A549 (cell line): ENCODE measurements around the gene TNC. TPM values are rescaled to one million over a fixed set of nuclear protein-coding genes. Genes with fewer than 3 reads are reported as not detected.

ENCODE experiments used
- ATAC-seq, 2 experiments: fragments of 200-7000 bp in 1 of 2; fragments of >200 bp in 1 of 2; cut with Nextera tagmentation in 1 of 2; cut with Tn5 transposase in 1 of 2; 3 replicates each; pipeline versions ENCODE4 v1.8.0 to v1.9.1; 2018 to 2020; ENCODE audit warnings: mild to moderate bottlenecking in 1 of 2, moderate library complexity in 1 of 2
- CTCF ChIA-PET: fragments of 300-600 bp; sonication (Branson Sonifier 250); formaldehyde crosslinking; extraction: SDS; loops from one replicate; lab custom pipeline; 2021; ENCODE audit warnings: antibody characterized with exemption, inconsistent platforms; lab: Yijun Ruan, JAX
- POLR2A ChIA-PET: fragments of 350-600 bp; formaldehyde crosslinking; extraction: SDS; loops from one replicate; lab custom pipeline; 2021; ENCODE audit warnings: antibody characterized with exemption, inconsistent platforms; lab: Yijun Ruan, JAX
- DNase-seq, 2 experiments: peaks; one replicate each; pipeline versions ENCODE4 v3.0.0 to v3.0.0-alpha.2; 2011 to 2016; ENCODE audit warnings: low read depth in 1 of 2, low spot score in 1 of 2
- FAIRE-seq: peaks from 2 replicates; lab custom pipeline; 2011; peaks lifted over from hg19 to GRCh38; lab: Jason Lieb, UNC
- H3K27ac ChIP-seq, 2 experiments: fragments of >200 bp; sonication (Bioruptor Twin); formaldehyde crosslinking; 3 replicates each; pipeline ENCODE4 v1.5.1; 2016 to 2017
- H3K4me1 ChIP-seq: fragments of >200 bp; sonication (Bioruptor Twin); formaldehyde crosslinking; 3 replicates; pipeline ENCODE4 v1.6.1; 2016
- H3K4me2 ChIP-seq: fragments of >200 bp; sonication (Bioruptor Twin); formaldehyde crosslinking; 3 replicates; pipeline ENCODE4 v1.6.1; 2016
- H3K4me3 ChIP-seq: fragments of >200 bp; sonication (Bioruptor Twin); formaldehyde crosslinking; 3 replicates; pipeline ENCODE4 v1.5.1; 2016
- H3K9me3 ChIP-seq: fragments of >200 bp; sonication (Bioruptor Twin); formaldehyde crosslinking; 3 replicates; pipeline ENCODE4 v1.6.1; 2016
- ATOH8 ChIP-seq: fragments of 250-450 bp; sonication (Bioruptor Pico); IDR thresholded peaks from 2 replicates; pipeline ENCODE4 v1.5.0; 2020; ENCODE audit warnings: low read depth, mild to moderate bottlenecking, moderate library complexity
- CHD4 ChIP-seq: fragments of 200-600 bp; sonication (generic); IDR thresholded peaks from 2 replicates; pipeline ENCODE4 v1.6.1; 2016; ENCODE audit warnings: antibody characterized with exemption, mild to moderate bottlenecking, borderline replicate concordance
- ESRRA ChIP-seq: fragments of 150-350 bp; IDR thresholded peaks from 2 replicates; pipeline ENCODE4 v1.6.1; 2014; ENCODE audit warnings: mild to moderate bottlenecking, low read length, borderline replicate concordance
- FOSB ChIP-seq: fragments of 250-450 bp; sonication (Bioruptor Pico); IDR thresholded peaks from 2 replicates; pipeline ENCODE4 v1.5.0; 2020; ENCODE audit warnings: mild to moderate bottlenecking, moderate library complexity
- FOXS1 ChIP-seq: fragments of 250-450 bp; sonication (Bioruptor Pico); IDR thresholded peaks from 2 replicates; pipeline ENCODE4 v1.5.0; 2020; ENCODE audit warnings: mild to moderate bottlenecking, moderate library complexity
- HEYL ChIP-seq: fragments of 250-450 bp; sonication (Bioruptor Pico); IDR thresholded peaks from 2 replicates; pipeline ENCODE4 v1.8.0; 2021; ENCODE audit warnings: mild to moderate bottlenecking, moderate library complexity
- JUN ChIP-seq, 2 experiments: fragments of >200 bp; sonication (Bioruptor Twin); formaldehyde crosslinking; IDR thresholded peaks; 2 replicates in 1 of 2; 3 replicates in 1 of 2; pipeline ENCODE4 v1.6.1; 2016 to 2017
- KDM1A ChIP-seq: fragments of 200-600 bp; sonication (generic); IDR thresholded peaks from 2 replicates; pipeline ENCODE4 v1.6.1; 2016; ENCODE audit warnings: low read depth, mild to moderate bottlenecking
- KDM5A ChIP-seq: fragments of 200-600 bp; sonication (generic); IDR thresholded peaks from 2 replicates; pipeline ENCODE4 v1.6.1; 2016; ENCODE audit warnings: antibody characterized with exemption, mild to moderate bottlenecking
- MAFK ChIP-seq: fragments of 450-650 bp; IDR thresholded peaks from 2 replicates; pipeline ENCODE4 v1.6.1; 2014; ENCODE audit not compliant: partially characterized antibody
- MAZ ChIP-seq: fragments of 150-350 bp; IDR thresholded peaks from 2 replicates; pipeline ENCODE4 v1.6.1; 2014; ENCODE audit warnings: antibody characterized with exemption, low read depth, low read length, borderline replicate concordance
- MYC ChIP-seq: IDR thresholded peaks from 2 replicates; pipeline ENCODE4 v1.6.1; 2012; ENCODE audit warnings: mild to moderate bottlenecking, inconsistent platforms, low read length, improper control_type of control experiment, borderline replicate concordance
- NFE2L2 ChIP-seq: fragments of 150-350 bp; conservative IDR thresholded peaks from 2 replicates; pipeline ENCODE4 v1.6.1; 2014; ENCODE audit warnings: low read length
- POLR2A ChIP-seq: IDR thresholded peaks from 2 replicates; pipeline ENCODE4 v1.6.1; 2012; ENCODE audit warnings: mild to moderate bottlenecking, low read length
- RAD21 ChIP-seq, 2 experiments: fragments of >200 bp in 1 of 2; sonication (Bioruptor Twin) in 1 of 2; formaldehyde crosslinking in 1 of 2; IDR thresholded peaks in 1 of 2; conservative IDR thresholded peaks in 1 of 2; 2 replicates in 1 of 2; 3 replicates in 1 of 2; pipeline ENCODE4 v1.6.1; 2012 to 2018; ENCODE audit warnings: inconsistent platforms in 1 of 2
- REST ChIP-seq: fragments of 200-600 bp; sonication (generic); IDR thresholded peaks from 2 replicates; pipeline ENCODE4 v1.6.1; 2016; ENCODE audit warnings: antibody characterized with exemption, mild to moderate bottlenecking, moderate library complexity
- RFX5 ChIP-seq: fragments of 450-650 bp; IDR thresholded peaks from 2 replicates; pipeline ENCODE4 v1.7.1; 2014; ENCODE audit warnings: antibody characterized with exemption, mild to moderate bottlenecking, moderate library complexity
- SMC3 ChIP-seq: fragments of >200 bp; sonication (Bioruptor Twin); formaldehyde crosslinking; IDR thresholded peaks from 3 replicates; pipeline ENCODE4 v1.6.1; 2018; ENCODE audit warnings: inconsistent platforms
- WGBS: methylation state at CpG from one replicate; pipeline ENCODE4 v1.1.6; 2017; ENCODE audit errors: missing lambda C conversion rate; 5-methylcytosine and 5-hydroxymethylcytosine counted together
- polyA plus RNA-seq, 4 experiments: library from polyadenylated mRNA; depleted of rRNA in 3 of 4; stranded (reverse); fragments of >200 nt; fragmentation: RNase III in 1 of 4; extraction: RNeasy Plus Mini Kit Qiagen cat#74134 plus additional on column Dnase treatment in 1 of 4; gene quantifications; 2 replicates in 3 of 4; 3 replicates in 1 of 4; pipeline ENCODE4 v1.2.3, GENCODE V29; 2011 to 2017
- TF ChIP-seq, protein P1 (sequence below): IDR thresholded peaks from 2 replicates; pipeline ENCODE4 v1.6.1; 2012
- TF ChIP-seq, protein P2 (sequence below): IDR thresholded peaks from 2 replicates; pipeline ENCODE4 v1.6.1; 2012; ENCODE audit warnings: low read depth, borderline replicate concordance
- TF ChIP-seq, protein P3 (sequence below): IDR thresholded peaks from 2 replicates; pipeline ENCODE4 v1.6.1; 2012

Gene TNC
- polyA plus RNA-seq, 2 of the 4 experiments (the other 2 are of a cell fraction): 0.50 to 0.63 TPM

DNA sequence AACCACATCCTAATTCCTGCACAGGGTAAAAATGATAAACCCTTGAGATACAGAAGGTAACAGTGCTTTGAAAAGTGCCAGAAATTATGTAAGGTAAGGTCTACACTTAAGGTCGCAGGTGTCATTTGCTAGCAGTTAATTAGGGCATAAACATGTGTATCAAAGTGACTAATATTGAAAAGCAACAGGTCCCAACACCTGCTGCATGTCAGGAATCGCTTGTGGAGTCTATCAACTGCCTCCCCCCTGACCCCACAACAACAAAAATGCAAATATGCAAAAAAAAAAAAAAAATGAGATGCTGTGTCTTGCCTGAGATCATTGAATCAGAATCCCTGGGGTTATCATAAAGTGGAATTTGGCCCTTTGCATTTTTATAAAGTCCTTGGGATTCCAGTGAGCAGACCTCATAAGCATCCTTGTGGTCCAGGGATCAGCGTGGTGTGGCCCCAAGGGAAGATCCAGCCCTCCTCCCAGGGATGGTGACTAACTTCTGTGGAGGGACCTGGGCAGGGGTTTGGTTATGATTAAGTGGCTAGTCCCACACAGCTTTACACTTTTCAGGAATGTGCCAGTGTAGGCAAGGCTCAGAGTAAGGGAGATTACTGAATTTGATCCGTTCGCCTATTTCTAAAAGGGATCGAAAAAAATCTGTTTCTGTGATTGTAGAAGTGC is 95.1 kb downstream of the TNC start:
- Histone ChIP-seq H3K4me2 (no peak overlapping the region), H3K4me1 (no peaks in the 10 kb centered on the region), H3K9me3 (no peaks in the 10 kb centered on the region), H3K27ac (no peak overlapping the region), H3K4me3 (no peak overlapping the region)
- FAIRE-seq (no peak), DNase-seq (no peak), ATAC-seq (no peak)
- POLR2A ChIA-PET: no interaction called here
- TF ChIP-seq ATOH8 (CRISPR knock-in tag) (no peak), SMC3 (no peak), RFX5 (no peak), MAZ (no peak), FOSB (no peak)
- TF ChIP-seq, protein P1, sequence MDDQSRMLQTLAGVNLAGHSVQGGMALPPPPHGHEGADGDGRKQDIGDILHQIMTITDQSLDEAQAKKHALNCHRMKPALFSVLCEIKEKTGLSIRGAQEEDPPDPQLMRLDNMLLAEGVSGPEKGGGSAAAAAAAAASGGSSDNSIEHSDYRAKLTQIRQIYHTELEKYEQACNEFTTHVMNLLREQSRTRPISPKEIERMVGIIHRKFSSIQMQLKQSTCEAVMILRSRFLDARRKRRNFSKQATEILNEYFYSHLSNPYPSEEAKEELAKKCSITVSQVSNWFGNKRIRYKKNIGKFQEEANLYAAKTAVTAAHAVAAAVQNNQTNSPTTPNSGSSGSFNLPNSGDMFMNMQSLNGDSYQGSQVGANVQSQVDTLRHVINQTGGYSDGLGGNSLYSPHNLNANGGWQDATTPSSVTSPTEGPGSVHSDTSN: no peak
- CTCF ChIA-PET: interaction anchor here (1.2 to 1.4 kb wide), 2 partner anchors 8 to 11 kb away, joined by 3 to 8 read pairs; no protein-coding TSS in a partner anchor
- WGBS: 52% methylated on average over 6 of the region's 6 CpGs

- Histone ChIP-seq H3K4me2 (no peak overlapping the region), H3K9me3 (no peaks in the 10 kb centered on the region), H3K4me1 (no peaks in the 10 kb centered on the region), H3K4me3 (no peak overlapping the region), H3K27ac (no peak overlapping the region)
- FAIRE-seq (no peak), DNase-seq (no peak), ATAC-seq (no peak)
- TF ChIP-seq POLR2A (no peak), KDM1A (no peak), ESRRA (no peak)
- ChIA-PET CTCF (interaction anchor here (1.1 to 14.4 kb wide), 6 partner anchors 38 to 613 kb away, joined by 3 to 259 read pairs (median 6); partner anchors contain the start of gene TEX53), POLR2A (no interaction called here)
- WGBS: 56% methylated on average over 8 of the region's 8 CpGs
Measured at GRCh38 chr9:115018547-115019435, 99.2 kb downstream of the TNC start.

GRCh38 chr9:115016344-115016743 is 101.6 kb downstream of the TNC start:
- Histone ChIP-seq H3K4me3 (no peak overlapping the region), H3K27ac (no peak overlapping the region), H3K4me2 (no peak overlapping the region), H3K9me3 (no peaks in the 10 kb centered on the region), H3K4me1 (no peaks in the 10 kb centered on the region)
- ChIA-PET POLR2A (no interaction called here), CTCF (interaction anchor here (0.7 to 14.4 kb wide), 17 partner anchors 9 to 1645 kb away, joined by 3 to 259 read pairs (median 14); partner anchors contain the start of genes TEX48 and TEX53)
- 73% methylated on average over 5 of the region's 5 CpGs for WGBS
- DNase-seq (no peak), FAIRE-seq (no peak)
- TF ChIP-seq FOXS1 (CRISPR knock-in tag): no peak
- TF ChIP-seq, protein P2, sequence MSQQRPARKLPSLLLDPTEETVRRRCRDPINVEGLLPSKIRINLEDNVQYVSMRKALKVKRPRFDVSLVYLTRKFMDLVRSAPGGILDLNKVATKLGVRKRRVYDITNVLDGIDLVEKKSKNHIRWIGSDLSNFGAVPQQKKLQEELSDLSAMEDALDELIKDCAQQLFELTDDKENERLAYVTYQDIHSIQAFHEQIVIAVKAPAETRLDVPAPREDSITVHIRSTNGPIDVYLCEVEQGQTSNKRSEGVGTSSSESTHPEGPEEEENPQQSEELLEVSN: no peak
- no peak for TF ChIP-seq HEYL
- TF ChIP-seq MYC: no peak
- TF ChIP-seq REST: no peak
- TF ChIP-seq, protein P3, sequence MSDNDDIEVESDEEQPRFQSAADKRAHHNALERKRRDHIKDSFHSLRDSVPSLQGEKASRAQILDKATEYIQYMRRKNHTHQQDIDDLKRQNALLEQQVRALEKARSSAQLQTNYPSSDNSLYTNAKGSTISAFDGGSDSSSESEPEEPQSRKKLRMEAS: no peak
- TF ChIP-seq MAFK: no peak
- TF ChIP-seq KDM5A: no peak
- TF ChIP-seq RAD21 (conservative IDR thresholded peaks at IDR 0.05 in 1 of 2, IDR thresholded peaks at IDR 0.05 in 1 of 2): no peak
- no peak for TF ChIP-seq CHD4
- no peak for TF ChIP-seq JUN (IDR thresholded peaks at IDR 0.05)
- no peak for TF ChIP-seq NFE2L2
- TF ChIP-seq RFX5: no peak
- TF ChIP-seq SMC3: no peak
- no peak for TF ChIP-seq ESRRA
- no peak for TF ChIP-seq FOSB
- TF ChIP-seq, all 56 proteins: peak for 0
- ATAC-seq: no peak
